DOHH2 (cell line): ENCODE results near the gene ANKRD28.

Source experiments
- EZH2phosphoT487 ChIP-seq: fragments of 200-600 bp; sonication (generic); IDR thresholded peaks from 2 replicates; pipeline ENCODE4 v1.6.1; 2017; ENCODE audit warnings: borderline replicate concordance, mild to moderate bottlenecking, antibody characterized with exemption, low read length, moderate library complexity, mixed read lengths
- TF ChIP-seq, protein P1 (sequence below): fragments of 200-600 bp; sonication (generic); IDR thresholded peaks from one replicate; pipeline ENCODE4 v1.5.1; 2014; ENCODE audit warnings: antibody characterized with exemption, mild to moderate bottlenecking, low read depth, low read length; ENCODE audit not compliant: poor library complexity, severe bottlenecking

DNA sequence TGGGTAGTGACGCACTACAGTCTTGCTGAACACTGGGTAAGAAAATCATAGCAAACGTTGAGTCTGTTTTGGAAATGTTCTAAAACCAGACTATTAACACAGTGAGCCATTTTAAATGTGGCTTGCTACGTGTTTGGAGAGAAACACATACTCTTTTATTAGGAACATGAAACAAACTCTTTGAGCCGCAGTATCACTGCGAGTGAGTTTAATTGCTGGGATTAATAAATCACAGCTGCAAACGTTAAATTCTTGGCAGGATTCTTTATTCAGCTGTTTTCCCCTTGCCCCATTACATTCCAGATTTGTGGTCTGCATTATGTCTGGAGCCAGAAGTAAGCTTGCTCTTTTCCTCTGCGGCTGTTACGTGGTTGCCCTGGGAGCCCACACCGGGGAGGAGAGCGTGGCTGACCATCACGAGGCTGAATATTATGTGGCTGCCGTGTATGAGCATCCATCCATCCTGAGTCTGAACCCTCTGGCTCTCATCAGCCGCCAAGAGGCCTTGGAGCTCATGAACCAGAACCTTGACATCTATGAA is 162.6 kb downstream of the ANKRD28 start:
- TF ChIP-seq, protein P1, sequence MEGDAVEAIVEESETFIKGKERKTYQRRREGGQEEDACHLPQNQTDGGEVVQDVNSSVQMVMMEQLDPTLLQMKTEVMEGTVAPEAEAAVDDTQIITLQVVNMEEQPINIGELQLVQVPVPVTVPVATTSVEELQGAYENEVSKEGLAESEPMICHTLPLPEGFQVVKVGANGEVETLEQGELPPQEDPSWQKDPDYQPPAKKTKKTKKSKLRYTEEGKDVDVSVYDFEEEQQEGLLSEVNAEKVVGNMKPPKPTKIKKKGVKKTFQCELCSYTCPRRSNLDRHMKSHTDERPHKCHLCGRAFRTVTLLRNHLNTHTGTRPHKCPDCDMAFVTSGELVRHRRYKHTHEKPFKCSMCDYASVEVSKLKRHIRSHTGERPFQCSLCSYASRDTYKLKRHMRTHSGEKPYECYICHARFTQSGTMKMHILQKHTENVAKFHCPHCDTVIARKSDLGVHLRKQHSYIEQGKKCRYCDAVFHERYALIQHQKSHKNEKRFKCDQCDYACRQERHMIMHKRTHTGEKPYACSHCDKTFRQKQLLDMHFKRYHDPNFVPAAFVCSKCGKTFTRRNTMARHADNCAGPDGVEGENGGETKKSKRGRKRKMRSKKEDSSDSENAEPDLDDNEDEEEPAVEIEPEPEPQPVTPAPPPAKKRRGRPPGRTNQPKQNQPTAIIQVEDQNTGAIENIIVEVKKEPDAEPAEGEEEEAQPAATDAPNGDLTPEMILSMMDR: no peak
- no peak for TF ChIP-seq EZH2phosphoT487
